ENCODE measurements around the gene OSBPL3. TPM values are rescaled to one million over a fixed set of nuclear protein-coding genes. Genes with fewer than 3 reads are reported as not detected.
A peak's percentile ranks its signal among the peaks of the same experiment; 100 is the strongest.

The OSBPL3 gene
- total RNA-seq, 1 experiment from 2014 or later = 11.6 TPM

GRCh38 chr7:25028370-25029021 is 48.5 kb upstream of the OSBPL3 start:
- Histone ChIP-seq H3F3A (ENCODE audit: low read length, unreplicated experiment) (no peaks in the 10 kb centered on the region), H3K79me2 (ENCODE audit: low read length) (no peaks in the 10 kb centered on the region), H3K4me3 (ENCODE audit: low read length) (no peak overlapping the region), H3K27me3 (ENCODE audit: low read length) (no peaks in the 10 kb centered on the region), H3K36me3 (ENCODE audit: low read depth, low read length) (no peaks in the 10 kb centered on the region), H2AFZ (ENCODE audit: low read length) (peak overlapping the region; percentile 36), H3K27ac (ENCODE audit: low read length) (peak overlapping the region; percentile 26), H3K4me2 (ENCODE audit: low read length) (peak overlapping the region; percentile 33), H3K9me2 (replicated peaks; ENCODE audit: low read length) (no peaks in the 10 kb centered on the region), H4K20me1 (ENCODE audit: low read length) (no peaks in the 10 kb centered on the region), H3K9me3 (ENCODE audit: low read length) (no peaks in the 10 kb centered on the region), H3K9ac (ENCODE audit: low read length) (no peak overlapping the region), H3K4me1 (ENCODE audit: insufficient read depth, low read length) (peaks cover 47% of the 10 kb centered on the region)
- DNase-seq (peak; percentile 84), ATAC-seq (peak; percentile 57)
- intact Hi-C loops (cut with micrococcal nuclease) = loop anchor here (1.0 kb wide), 3 partner anchors 42 to 207 kb away; no protein-coding TSS in a partner anchor
- POLR2A ChIA-PET (ENCODE audit: unreplicated experiment) = interaction anchor here (0.5 kb wide), 1 partner anchor 46 kb away, joined by 4 read pairs; no protein-coding TSS in a partner anchor
- CTCF ChIA-PET = interaction anchor here (0.6 kb wide), 1 partner anchor 539 kb away, joined by 3 read pairs; no protein-coding TSS in a partner anchor
- no TSS peak for BruUV-seq (replicated peaks)
- TF ChIP-seq, protein P1, sequence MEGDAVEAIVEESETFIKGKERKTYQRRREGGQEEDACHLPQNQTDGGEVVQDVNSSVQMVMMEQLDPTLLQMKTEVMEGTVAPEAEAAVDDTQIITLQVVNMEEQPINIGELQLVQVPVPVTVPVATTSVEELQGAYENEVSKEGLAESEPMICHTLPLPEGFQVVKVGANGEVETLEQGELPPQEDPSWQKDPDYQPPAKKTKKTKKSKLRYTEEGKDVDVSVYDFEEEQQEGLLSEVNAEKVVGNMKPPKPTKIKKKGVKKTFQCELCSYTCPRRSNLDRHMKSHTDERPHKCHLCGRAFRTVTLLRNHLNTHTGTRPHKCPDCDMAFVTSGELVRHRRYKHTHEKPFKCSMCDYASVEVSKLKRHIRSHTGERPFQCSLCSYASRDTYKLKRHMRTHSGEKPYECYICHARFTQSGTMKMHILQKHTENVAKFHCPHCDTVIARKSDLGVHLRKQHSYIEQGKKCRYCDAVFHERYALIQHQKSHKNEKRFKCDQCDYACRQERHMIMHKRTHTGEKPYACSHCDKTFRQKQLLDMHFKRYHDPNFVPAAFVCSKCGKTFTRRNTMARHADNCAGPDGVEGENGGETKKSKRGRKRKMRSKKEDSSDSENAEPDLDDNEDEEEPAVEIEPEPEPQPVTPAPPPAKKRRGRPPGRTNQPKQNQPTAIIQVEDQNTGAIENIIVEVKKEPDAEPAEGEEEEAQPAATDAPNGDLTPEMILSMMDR (conservative IDR thresholded peaks at IDR 0.05; ENCODE audit: low read depth, low read length) = no peak
- TF ChIP-seq EZH2 (IDR thresholded peaks at IDR 0.05; ENCODE audit: low read length, unreplicated experiment) (no peak), EZH2phosphoT487 (IDR thresholded peaks at IDR 0.05; ENCODE audit: borderline replicate concordance, low read length) (no peak)

DNA sequence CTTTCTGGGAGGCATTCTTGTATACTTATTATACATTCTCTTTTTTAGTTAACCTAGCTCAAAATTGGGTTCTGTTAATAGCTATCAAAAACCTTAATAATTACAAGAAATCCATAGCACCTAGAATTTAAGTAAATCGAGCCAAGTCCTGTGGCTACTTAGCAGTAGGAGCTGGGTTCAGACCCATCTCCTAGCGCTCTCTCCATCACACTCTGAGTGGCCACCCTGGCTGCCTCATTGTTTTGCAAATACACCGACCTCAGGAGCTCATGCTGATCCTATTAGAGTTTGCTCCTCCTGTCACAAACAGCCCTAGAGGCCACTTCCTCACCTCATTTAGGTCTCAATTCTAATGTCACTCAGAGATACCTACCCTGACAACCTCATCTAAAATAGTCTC is 46.2 kb upstream of the OSBPL3 start:
- BruUV-seq (replicated peaks) = no TSS peak
- ChIA-PET POLR2A (ENCODE audit: unreplicated experiment) (no interaction called here), CTCF (interaction anchor here (0.6 kb wide), 1 partner anchor 214 kb away, joined by 3 read pairs; no protein-coding TSS in a partner anchor)
- Histone ChIP-seq H3K4me1 (ENCODE audit: insufficient read depth, low read length) (peaks cover 42% of the 10 kb centered on the region), H3K27ac (ENCODE audit: low read length) (no peak overlapping the region), H3K9me3 (ENCODE audit: low read length) (no peaks in the 10 kb centered on the region), H3K36me3 (ENCODE audit: low read depth, low read length) (no peaks in the 10 kb centered on the region), H3F3A (ENCODE audit: low read length, unreplicated experiment) (no peaks in the 10 kb centered on the region), H3K4me3 (ENCODE audit: low read length) (no peak overlapping the region), H2AFZ (ENCODE audit: low read length) (no peak overlapping the region), H3K27me3 (ENCODE audit: low read length) (no peaks in the 10 kb centered on the region), H4K20me1 (ENCODE audit: low read length) (no peaks in the 10 kb centered on the region), H3K9ac (ENCODE audit: low read length) (no peak overlapping the region), H3K9me2 (replicated peaks; ENCODE audit: low read length) (no peaks in the 10 kb centered on the region), H3K79me2 (ENCODE audit: low read length) (no peaks in the 10 kb centered on the region), H3K4me2 (ENCODE audit: low read length) (no peak overlapping the region)
- intact Hi-C loops (cut with micrococcal nuclease) = no loop called here
- ATAC-seq = no peak
- TF ChIP-seq, protein P1 (conservative IDR thresholded peaks at IDR 0.05; ENCODE audit: low read depth, low read length) = no peak
- TF ChIP-seq EZH2phosphoT487 (IDR thresholded peaks at IDR 0.05; ENCODE audit: borderline replicate concordance, low read length) (no peak), EZH2 (IDR thresholded peaks at IDR 0.05; ENCODE audit: low read length, unreplicated experiment) (no peak)
- no peak for DNase-seq

GRCh38 chr7:25025218-25025671 is 45.3 kb upstream of the OSBPL3 start:
- no TSS peak for BruUV-seq (replicated peaks)
- no peaks in the 10 kb centered on the region for H3K9me3 ChIP-seq (ENCODE audit: low read length)
- H3K4me3 ChIP-seq (ENCODE audit: low read length) = no peak overlapping the region
- peak overlapping the region; percentile 48 for H3K4me2 ChIP-seq (ENCODE audit: low read length)
- ChIA-PET CTCF (no interaction called here), POLR2A (ENCODE audit: unreplicated experiment) (no interaction called here)
- no peaks in the 10 kb centered on the region for H3K79me2 ChIP-seq (ENCODE audit: low read length)
- no peaks in the 10 kb centered on the region for H3K27me3 ChIP-seq (ENCODE audit: low read length)
- DNase-seq = peak; percentile 82
- peak overlapping the region; percentile 15; the same call in 1 of the 2 replicates for H2AFZ ChIP-seq (ENCODE audit: low read length)
- H3K9ac ChIP-seq (ENCODE audit: low read length) = no peak overlapping the region
- intact Hi-C loops (cut with micrococcal nuclease) = no loop called here
- H3F3A ChIP-seq (ENCODE audit: low read length, unreplicated experiment) = no peaks in the 10 kb centered on the region
- H3K9me2 ChIP-seq (replicated peaks; ENCODE audit: low read length) = no peaks in the 10 kb centered on the region
- no peaks in the 10 kb centered on the region for H4K20me1 ChIP-seq (ENCODE audit: low read length)
- peaks cover 36% of the 10 kb centered on the region for H3K4me1 ChIP-seq (ENCODE audit: insufficient read depth, low read length)
- H3K27ac ChIP-seq (ENCODE audit: low read length) = peak overlapping the region; percentile 1; the same call in 1 of the 2 replicates
- ATAC-seq = peak; percentile 88
- TF ChIP-seq EZH2phosphoT487 (IDR thresholded peaks at IDR 0.05; ENCODE audit: borderline replicate concordance, low read length) = no peak
- no peak for TF ChIP-seq EZH2 (IDR thresholded peaks at IDR 0.05; ENCODE audit: low read length, unreplicated experiment)
- TF ChIP-seq, protein P1 (conservative IDR thresholded peaks at IDR 0.05; ENCODE audit: low read depth, low read length) = no peak
- H3K36me3 ChIP-seq (ENCODE audit: low read depth, low read length) = no peaks in the 10 kb centered on the region
